ENCODE results near the gene IKZF1. TPM values are rescaled to one million over a fixed set of nuclear protein-coding genes. Genes with fewer than 3 reads are reported as not detected.

IKZF1 gene
- total RNA-seq, 1 experiment from 2014 or later = 2.3 TPM

- TF ChIP-seq ARID4B (CRISPR knock-in tag; IDR thresholded peaks at IDR 0.05; ENCODE audit: borderline replicate concordance) = no peak
- no peak for TF ChIP-seq ZNF281 (CRISPR knock-in tag; IDR thresholded peaks at IDR 0.05)
- no peak for TF ChIP-seq GABPB1 (CRISPR knock-in tag; IDR thresholded peaks at IDR 0.05)
- TF ChIP-seq AR (CRISPR knock-in tag; IDR thresholded peaks at IDR 0.05) = no peak
- TF ChIP-seq SP1 (CRISPR knock-in tag; conservative IDR thresholded peaks at IDR 0.05) = no peak
- TF ChIP-seq IRF2 (CRISPR knock-in tag; IDR thresholded peaks at IDR 0.05; ENCODE audit: borderline replicate concordance, low read depth) = no peak
- no peak for TF ChIP-seq OVOL2 (CRISPR knock-in tag; IDR thresholded peaks at IDR 0.05; ENCODE audit: borderline replicate concordance)
These were observed 1.3 kb downstream of the IKZF1 start (continued) for GRCh38 chr7:50305583-50306493.

- peaks cover 57% of the 10 kb centered on the region for H3K27me3 Mint-ChIP-seq (ENCODE audit: low read depth)
- no peaks in the 10 kb centered on the region for H3K9me3 Mint-ChIP-seq
- ChIA-PET CTCF (interaction anchor here (1.4 kb wide), 1 partner anchor 101 kb away, joined by 3 read pairs; no protein-coding TSS in a partner anchor), POLR2A (no interaction called here)
- H3K4me3 Mint-ChIP-seq = no peak overlapping the region
- DNase-seq (ENCODE audit: low spot score) = no peak
- peaks cover 44% of the 10 kb centered on the region for H3K4me1 Mint-ChIP-seq
- ATAC-seq = no peak
- H3K36me3 Mint-ChIP-seq = no peaks in the 10 kb centered on the region
- H3K27ac Mint-ChIP-seq = no peak overlapping the region
- TF ChIP-seq USF1 (CRISPR knock-in tag; IDR thresholded peaks at IDR 0.05) (no peak), ESRRA (CRISPR knock-in tag; IDR thresholded peaks at IDR 0.05; ENCODE audit: borderline replicate concordance) (no peak), USF2 (CRISPR knock-in tag; IDR thresholded peaks at IDR 0.05) (no peak), EMX1 (CRISPR knock-in tag; IDR thresholded peaks at IDR 0.05) (no peak), ZNF263 (CRISPR knock-in tag; IDR thresholded peaks at IDR 0.05; ENCODE audit: low read depth) (no peak), RORB (CRISPR knock-in tag; IDR thresholded peaks at IDR 0.05) (no peak), ZNF532 (CRISPR knock-in tag; IDR thresholded peaks at IDR 0.05; ENCODE audit: borderline replicate concordance) (no peak), TEAD1 (CRISPR knock-in tag; IDR thresholded peaks at IDR 0.05) (no peak), RELA (CRISPR knock-in tag; IDR thresholded peaks at IDR 0.05; ENCODE audit: borderline replicate concordance) (no peak), CREM (CRISPR knock-in tag; IDR thresholded peaks at IDR 0.05) (no peak)
These were observed 2.2 kb downstream of the IKZF1 start for GRCh38 chr7:50306494-50307367.

All from WTC11 (cell line).